ENCODE results near the gene PAXIP1.

Gene PAXIP1

DNA sequence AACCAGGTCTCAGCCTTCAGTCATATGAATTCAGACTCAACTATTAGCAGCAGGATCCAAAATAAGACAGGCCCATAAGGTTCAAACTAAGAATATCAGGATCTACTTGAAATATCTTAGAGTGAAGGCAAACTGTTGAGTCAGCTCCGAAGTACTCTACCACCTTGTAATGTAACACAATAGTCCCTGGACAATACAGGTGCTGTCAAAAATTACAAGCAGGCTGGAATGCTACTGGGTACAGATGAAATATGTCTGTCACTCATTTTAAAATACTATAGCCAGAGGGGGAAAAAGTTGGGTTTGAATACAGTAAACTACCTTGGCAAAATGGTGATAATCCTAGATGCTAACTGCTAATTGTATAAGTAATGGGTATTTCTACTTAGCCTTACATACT lies 6.8 kb downstream of the PAXIP1 start:
- DNase-seq: no peak

DNA sequence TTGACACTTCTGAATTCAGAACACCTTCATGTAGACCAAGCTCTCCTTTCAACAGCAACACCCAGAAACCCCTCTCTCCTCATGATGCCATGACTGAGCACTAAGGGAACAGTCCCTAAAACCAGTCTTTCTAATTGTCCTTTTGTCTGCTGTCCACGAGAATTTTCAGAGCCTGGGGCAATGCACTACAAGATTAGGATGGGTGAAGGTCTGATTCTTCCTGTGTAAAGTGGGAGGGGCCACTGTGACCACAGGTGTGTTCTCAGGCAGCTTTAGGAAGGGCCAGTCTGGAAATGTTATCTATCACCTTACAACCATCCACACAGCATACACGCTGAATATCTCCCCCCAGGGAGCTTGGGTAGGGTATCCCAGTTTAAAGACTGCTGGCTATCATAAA lies 7.9 kb downstream of the PAXIP1 start:
- no peak for DNase-seq

DNA sequence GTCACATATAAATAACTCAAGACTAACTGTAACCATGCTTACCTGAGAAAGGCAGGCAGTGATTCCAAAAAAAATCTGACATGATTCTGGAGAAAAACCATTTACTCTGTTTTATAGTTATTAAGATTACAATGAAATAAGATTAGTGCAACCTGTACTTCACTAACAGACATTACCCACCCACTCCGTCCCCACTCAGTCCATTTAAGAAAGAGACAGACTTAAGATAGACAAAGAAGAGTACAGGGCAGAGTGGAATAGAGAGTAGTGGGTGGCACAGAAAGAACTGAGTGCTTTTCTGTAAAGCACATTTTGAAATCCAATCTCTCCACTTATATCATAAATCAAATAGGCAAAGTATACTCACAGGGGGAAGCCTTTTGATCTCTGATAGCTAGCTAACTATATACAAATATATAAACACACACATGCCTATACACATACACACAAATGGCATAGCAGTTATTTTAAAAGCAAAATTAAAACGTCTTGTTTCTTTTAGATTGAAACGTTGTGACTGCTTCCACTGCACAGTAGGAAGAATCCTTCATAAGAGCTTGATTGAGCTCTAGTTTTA lies 11.9 kb downstream of the PAXIP1 start:
- DNase-seq: no peak

DNA sequence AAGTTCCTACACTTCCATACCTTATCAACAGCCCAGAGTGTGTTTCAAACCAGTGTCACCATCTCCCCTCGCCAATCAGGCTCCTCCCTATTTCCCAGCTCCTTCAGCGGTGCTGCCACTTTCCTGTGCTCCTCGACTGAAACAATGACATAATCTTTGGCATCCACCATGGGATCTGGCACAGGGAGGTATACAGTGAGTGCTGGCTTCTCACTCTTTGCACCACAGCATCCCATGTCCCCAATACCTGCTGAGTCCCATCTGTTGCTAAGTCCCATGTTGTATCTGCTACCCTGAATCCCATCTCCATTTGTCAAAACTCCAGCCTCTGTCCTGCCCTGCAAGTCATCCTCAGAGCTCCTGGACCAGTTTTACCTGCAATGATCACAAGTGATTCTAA lies 15.4 kb downstream of the PAXIP1 start:
- DNase-seq: no peak

DNA sequence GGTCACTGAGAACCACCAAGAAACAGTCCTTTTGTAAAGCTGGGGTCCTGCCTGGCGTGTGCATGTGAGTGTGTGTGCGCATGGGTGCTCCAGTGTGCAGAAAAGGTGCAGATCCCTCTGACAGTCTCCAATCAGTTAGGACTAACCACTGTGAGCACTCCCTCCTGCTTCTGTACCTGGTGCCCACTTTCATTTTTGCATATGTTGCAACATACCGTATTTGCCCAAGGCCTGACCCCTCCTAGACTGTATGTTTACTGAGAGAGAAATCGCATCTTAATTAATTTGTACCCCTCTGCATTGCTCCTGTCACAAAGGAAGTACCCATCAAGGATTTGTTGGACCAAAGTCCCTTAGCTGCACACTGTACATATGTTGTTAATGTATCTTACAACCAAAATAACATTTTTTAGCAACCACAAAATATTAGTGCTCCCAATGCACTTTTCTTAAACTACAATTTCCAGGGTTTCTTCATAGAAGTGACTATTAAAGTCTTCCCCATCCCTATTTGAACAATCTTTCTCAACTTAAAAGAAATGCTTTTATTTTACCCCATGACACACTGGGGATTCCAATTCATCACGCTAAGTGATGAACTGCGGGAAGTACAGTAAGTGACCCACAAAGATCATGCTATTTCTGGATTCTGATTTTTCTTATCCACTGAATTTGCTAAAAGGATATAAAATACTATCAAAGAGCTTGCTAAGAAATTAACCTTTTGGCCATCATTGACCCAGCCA lies 16.6 kb downstream of the PAXIP1 start:
- DNase-seq: no peak

DNA sequence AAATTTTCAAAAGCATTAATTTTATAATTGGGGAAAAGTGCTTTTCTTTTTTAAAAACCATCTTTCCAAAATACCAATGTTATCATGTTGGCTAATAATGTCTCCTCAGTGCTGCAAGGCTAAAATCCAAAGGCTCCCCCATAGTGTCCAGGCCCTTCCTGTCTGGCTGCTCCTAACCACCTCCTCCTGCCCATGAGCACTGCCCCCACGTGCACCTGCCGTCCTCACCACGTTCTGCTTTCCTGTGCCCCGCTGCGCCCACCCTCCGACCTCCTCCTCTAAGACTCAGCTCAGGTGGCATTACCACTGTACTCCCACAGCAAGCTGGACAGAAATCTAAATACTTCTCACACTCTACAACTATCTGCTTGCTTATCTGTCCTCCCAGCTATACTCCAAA lies 17.7 kb downstream of the PAXIP1 start:
- no peak for DNase-seq

DNA sequence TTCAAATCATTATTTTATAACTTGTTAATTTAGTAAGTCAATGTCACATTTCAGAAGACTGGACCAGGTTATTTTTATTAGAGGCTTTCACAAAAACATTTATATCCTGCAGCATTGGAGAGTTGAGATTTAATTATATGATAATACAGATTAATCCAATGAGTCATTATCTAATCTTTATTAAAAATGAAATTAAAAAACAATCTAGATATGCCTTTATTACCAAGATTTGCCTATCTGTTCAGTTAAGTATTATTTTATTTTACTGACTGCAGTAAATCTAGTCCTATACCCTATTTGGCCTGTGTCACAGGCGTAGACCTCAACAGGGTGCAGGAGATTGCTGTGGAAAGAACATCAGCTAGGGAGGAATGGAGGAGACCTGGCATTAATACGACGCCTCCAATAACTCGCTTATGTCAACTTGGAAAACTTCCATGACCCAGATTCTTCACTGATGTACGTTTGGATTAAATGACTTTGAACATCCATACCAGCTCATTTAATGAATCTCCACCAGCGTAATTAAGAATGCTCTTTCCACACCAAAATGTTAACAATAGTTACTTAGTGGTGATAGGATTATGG lies 18.2 kb downstream of the PAXIP1 start:
- no peak for DNase-seq

DNA sequence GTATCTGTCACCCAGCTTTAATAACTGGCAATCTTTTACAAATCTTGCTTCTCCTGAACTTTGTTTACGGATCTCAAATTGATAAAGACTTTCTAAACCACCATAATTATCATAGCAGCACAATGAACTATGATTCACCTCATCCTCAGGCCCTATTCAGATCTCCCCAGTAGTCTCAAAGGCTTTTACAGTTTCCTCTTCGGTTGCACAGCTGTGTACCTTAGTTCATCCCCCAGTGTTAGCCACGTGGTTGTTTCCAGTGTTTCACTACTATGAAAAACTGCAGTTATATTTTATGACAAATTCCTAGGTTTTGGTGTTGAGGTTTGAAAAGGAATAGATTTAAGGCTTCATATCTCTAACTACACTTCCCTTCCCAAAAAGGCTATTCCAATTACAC lies 24.9 kb downstream of the PAXIP1 start:
- no peak for DNase-seq

DNA sequence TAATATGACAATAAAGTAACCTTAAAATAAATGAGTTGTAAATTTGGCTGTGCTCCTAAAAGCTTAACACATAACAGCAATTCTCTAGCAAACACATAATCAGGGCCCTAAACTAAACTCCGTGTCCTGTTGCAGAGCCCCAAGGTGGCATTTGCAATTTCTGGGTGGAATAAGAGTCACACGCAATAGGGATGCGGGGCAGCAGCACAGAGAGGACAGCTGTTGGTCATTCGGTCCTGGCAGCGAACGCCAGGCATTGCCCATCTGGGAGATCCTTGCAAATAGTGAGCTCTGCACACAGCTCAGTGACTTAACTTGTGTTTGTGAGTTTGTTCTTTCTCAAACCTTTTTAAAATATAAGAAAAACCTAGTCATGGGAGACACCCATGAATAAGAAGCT lies 25.7 kb downstream of the PAXIP1 start:
- DNase-seq: no peak

DNA sequence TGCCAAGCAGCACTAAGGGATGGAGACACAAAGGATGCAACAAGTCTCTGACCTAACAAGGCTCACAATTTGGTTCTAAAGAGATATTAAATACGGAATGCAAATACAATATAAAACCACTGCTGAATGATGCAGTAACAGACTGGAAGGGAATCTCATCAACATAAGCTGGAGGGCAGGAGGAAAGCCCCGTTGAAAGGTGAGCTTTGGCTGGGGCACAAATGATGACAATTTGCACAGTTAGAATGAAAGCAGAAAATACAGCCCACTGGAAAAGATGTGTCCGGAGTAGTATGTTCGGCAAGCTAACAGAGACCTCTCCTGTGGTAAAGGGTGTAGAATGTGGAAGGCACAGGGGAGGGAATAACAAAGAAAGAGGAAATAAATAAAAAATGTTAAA lies 26.1 kb downstream of the PAXIP1 start:
- DNase-seq: no peak

DNA sequence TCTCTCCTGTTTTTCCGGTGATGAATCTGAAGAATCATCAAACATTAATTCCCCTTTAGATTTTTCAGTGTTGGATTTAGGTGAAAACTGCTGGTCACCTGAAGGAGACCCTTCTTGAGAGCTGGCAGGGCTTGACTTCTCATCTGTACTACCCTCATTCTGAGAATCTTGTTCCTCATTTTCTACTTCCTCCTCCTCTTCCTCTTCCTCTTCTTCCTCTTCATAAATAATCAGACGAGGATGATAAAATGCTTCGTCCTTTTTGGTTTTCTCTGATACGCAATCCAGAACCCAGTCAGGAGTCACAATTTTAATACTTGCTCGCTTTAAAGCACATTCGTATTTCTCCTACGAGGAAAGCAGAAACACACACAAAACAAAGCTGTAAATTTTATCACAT lies 26.9 kb downstream of the PAXIP1 start:
- DNase-seq: no peak

DNA sequence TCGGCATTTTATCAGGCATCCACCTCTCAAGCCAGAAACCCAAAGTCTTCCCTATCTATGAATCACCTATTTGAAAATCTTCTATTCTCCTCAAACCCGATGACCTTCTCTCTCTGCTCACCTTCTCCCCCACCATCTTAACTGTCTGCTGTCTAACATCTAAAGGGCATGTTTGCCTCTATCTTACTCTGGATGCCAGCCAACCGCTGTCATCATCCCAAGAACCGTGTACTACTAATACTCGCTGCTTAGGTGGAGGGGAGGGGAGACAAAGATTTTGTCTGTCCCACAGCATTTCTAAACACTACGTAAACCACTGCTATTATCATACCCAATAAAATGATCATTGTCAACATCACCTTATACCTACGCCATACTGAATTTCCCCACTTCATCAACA lies 29.5 kb downstream of the PAXIP1 start:
- no peak for DNase-seq

DNA sequence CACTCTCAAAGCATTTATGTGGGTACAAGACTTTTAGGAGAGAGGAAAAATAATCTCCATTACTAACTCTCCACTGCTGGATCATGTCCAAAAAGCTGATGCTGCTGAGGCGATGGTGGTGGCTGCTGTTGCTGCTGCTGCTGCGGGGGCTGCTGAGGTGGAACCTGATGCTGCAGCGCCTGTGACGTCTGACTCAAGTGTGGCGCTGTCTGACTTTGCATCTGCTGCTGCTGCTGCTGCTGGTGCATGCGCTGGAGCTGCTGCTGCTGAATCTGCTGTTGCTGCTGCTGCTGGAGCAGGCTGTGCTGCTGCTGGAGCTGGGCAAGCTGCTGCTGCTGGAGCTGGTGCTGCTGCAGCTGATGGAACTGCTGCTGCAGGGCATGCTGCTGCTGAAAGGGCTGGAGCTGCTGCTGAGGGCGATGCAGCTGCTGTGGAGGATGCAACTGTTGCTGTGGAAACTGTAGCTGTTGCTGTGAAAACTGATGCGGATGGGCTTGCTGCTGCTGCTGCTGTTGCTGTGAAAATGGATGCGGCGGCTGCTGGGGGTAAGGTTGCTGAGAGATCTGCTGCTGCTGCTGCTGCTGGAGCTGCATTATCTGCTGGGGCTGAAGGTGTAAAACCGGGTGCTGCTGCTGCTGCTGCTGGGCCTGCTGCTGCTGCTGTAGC lies 34.5 kb downstream of the PAXIP1 start:
- DNase-seq: peak; percentile 69

DNA sequence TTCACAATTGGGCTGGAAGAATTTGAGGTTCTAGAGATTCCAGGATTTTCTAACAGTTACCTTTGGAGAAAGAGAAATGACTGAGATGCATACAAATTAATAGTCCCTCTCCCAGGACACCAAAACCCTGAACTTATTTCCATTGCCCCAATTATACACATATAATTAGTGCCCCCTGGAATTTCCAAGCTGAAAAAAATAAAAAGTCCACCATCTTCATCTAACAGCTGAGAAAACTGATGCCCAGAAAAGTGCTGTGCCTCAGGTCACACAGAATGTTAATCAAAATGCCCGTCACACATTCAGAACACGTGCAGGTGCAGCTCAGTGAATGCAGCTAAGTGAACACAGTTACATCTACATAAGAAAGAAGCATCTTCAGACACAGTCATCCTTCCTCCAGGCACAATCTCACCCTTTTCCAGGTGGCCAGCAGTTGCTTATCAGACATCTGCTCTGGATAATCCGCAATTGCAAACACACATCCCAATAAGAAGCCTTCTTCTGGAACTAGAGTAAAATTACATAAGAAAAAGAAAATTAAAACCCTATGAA lies 35.4 kb downstream of the PAXIP1 start:
- DNase-seq: no peak

DNA sequence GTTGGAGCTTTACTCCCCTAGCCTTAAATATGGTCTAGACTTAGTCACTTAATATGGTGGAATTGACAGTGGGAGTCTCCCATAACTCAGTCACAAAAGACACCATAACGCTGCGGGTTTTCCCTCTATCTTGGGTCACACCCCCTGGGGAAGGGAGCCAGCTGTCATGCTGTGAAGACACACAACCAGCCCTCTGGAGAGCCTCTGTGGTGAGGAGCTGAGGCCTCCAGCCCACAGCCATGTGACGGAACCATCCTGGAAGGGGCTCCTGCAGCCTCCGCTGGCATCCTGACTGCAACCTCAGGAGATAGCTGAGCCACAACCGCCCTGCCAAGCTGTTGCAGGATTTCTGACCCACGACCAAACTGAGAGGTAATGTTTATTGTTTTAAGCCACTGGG lies 37.9 kb downstream of the PAXIP1 start:
- DNase-seq: no peak

DNA sequence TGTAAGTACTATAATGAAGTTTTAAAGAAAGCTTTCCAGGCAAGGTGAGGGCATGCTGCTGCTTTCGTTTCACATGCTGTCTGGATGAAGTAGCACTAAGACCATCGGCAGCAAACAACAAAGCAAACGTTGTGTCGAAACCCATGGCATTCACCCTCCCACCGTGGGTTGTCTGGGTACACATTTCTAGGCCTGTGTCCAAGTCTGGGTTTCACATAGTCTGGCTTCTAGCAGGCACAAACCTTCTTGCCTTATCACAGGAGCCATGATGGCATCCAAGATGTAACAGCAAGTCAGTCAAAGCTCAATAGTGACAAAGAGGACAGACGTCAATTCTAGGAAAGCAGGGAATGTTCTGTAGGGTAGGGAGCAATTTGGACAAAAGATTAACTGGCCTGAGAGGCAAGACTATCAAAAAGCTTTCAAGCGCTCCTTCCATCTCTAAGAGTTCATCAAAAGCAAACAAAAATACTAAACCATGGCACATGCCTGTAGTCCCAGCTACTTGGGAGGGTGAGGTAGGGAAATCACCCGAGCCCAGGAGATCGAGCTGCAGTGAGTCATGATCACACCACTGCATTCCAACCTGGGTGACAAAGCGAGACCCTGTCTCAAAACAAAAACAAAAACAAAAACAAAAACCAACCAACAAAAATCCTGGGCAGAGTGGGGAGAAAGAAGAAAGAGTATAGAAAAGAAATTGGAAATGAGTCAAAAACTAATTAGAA lies 42.7 kb downstream of the PAXIP1 start:
- DNase-seq: no peak

DNA sequence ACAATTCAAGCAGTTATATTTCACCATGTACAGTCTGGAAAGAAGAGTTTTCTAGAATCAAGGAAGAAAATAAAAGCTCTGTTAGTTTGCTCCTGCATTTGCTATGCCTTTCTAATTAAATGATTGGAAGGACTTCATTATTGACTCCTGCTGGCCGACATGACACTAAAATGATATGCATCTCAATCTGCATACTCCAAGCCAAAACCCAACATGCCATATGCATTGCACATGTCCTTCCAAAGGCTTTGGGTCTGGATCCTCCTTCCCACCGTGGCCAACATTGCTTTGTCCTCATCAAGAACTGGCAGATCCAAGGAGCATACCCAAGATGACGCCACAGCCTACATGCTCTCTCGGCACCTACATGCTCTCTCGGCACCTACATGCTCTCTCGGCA lies 46.5 kb downstream of the PAXIP1 start:
- no peak for DNase-seq

DNA sequence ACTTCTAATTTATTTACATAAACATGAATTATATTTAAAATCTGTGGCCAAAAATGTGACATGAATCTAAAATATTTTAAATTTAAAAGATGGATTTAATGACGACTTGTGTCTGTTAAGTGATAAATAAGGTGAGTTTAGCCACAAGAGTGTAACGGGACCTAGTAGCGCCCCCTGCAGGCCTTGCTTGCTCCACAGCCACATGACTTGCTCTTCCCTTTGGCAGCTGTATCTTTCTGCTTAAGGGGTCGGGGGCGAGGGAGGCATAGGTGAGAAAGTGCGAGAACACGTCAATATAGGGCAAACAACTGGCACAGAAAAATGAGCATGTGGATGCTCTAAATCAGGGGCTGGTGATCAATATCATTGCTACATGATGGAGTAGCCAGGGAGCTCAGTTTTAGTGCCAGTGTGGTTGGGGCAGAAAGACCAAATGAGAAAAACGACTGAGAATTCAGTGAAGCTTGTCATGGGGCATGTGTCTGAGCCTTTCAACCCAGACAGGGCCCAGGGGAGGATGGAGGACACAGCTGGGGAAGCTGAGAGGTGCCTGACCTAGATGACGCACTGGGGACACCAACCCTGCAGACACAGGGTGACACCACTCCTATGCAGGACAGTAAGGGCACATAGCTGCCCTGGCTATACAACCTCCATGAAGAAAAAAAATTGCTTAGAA lies 49.8 kb downstream of the PAXIP1 start:
- DNase-seq: no peak

DNA sequence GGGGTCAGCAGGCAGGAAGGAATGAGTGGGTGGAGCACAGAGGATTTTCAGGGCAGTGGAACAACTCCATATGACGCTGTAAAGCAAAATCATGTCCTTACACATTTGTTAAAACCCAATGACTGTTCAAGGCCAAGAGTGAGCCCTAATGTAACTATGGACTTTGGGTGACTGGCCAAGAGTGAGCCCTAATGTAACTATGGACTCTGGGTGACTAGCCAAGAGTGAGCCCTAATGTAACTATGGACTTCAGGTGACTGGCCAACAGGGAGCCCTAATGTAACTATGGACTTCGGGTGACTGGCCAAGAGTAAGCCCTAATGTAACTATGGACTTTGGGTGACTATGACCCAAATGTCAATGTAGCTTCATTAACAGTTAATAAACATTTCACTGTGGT lies 52.0 kb downstream of the PAXIP1 start:
- DNase-seq: no peak

DNA sequence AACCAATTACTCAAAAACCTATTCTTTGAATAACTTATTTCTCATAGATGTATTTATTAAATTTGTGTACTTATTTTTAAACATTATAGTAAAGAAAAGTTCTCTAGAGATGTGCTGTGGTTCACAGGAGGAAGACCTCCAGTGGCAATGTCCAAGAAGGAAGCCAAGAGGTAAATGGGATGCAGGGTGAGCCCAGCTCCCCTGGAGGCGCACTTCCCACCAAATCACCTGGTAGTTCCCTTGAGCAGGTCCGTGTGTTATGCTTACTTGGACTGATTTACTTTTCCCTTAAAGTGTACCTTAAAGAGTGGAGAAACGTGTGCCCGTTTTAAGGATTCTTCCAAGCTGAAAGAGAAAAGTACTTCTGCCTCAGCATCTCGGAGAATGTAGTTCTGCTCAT lies 55.3 kb downstream of the PAXIP1 start:
- DNase-seq: no peak

DNA sequence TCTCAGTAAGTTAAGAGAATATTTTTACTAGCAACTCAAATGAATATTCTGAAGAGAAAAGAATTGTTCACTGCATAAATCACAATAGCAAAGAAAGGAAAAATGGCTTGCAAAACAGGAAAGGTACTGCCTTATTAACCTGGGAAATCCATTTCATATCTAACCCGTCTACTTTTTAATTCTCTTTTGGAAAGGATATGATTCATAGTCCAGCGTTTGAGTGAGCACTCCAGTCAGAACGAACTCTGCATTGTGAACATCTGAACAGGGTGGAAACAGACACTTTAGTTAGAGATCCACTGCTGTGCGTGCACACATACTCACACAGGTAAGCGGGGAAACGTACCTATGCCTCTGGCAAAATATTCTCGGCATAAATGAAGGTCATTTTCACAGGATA lies 56.8 kb downstream of the PAXIP1 start:
- no peak for DNase-seq

DNA sequence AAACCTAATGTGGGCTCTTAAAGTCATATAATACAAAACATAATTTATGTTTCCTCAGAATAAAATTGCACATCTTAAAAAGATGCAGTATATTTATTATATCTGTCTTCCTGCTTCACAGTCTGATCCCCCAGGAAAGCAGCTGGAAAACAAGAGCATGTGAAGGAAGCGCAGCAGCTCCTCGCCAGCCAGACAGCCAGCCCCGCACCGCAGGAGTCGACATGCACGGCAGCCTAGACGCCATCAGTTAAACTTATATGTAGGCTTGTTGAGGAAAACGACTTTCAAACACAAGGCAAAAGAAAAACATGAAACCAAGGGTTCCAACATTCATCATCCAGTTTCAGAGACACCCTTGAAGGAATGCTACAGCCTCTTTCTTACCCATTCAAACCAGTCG lies 59.0 kb downstream of the PAXIP1 start:
- no peak for DNase-seq

DNA sequence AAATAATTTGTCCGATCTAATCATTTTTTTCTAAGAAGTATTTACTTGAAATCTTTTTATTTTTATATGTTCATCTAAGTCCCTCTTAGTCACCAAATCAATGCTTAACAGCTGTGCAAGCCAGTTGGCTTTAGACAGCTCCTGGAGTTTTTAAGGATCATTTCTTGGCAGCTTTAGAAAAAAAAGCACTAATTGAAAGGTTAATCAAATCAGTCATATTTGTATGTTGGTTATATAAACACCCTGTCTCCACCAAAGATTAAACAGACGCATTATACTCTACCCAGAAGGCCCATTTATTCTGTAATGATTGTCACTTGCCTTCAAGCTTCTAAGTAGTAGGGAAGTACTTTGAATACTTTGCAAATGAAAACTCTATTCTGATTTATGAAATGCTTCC lies 60.2 kb downstream of the PAXIP1 start:
- no peak for DNase-seq

All from NCI-H2107 (cell line).